ENCODE data around the gene PCSK5.
"Not testable (repeated sequence)": the region's sequence is repeated elsewhere in the genome, so short reads cannot be mapped to it uniquely, and the experiment has no call there.

The PCSK5 gene

GRCh38 chr9:76358628-76359280 is 468.3 kb downstream of the PCSK5 start:
- no peak for DNase-seq (ENCODE audit: low read depth in 2 of 2)

- DNase-seq (ENCODE audit: low read depth in 2 of 2) = no peak
These were observed 468.9 kb downstream of the PCSK5 start for GRCh38 chr9:76359365-76359764.

DNA sequence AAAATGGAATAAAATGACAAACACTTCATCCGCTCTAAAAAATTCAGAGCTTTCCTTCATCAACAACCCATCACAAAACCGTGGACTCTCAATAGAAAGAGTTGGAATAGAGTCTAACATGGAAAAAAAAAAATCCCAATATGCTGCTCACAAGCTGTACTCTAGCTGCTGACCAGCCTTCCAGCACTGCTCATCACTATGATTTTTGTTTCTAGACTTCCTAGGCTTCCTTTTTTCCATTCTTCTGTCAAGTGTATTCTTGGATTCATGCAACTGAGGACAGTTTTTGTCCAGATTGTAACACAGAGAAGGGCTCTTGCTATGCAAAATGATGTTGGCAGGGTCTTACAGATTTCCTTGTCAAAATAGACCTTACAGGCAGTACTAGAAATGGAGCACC is 469.3 kb downstream of the PCSK5 start:
- DNase-seq (ENCODE audit: low read depth in 2 of 2) = no peak

DNA sequence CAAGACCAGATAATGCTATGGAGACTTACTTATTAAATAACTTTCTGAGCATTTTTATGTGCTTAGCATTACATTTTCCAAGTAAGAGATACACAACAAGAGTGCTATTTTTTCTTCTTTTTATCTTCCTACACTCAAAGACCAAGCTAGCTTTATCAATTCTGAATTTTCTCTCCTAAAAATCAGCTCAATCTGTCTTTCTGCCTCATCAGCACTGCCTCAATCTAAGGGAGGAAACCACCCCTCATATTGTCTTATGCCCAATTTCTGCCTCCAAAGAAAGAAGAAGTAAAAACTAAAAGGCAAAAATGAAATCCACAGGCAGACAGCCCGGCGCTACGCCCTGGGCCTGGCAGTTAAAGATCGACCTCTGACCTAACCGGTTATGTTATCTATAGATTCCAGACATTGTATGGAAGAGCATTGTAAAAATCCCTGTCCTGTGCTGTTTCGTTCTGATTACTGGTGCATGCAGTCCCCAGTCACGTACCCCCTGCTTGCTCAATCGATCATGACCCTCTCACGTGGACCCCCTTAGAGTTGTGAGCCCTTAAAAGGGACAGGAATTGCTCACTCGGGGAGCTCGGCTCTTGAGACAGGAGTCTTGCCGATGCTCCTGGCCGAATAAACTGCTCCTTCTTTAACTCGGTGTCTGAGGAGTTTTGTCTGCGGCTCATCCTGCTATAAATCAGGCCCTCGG is 472.0 kb downstream of the PCSK5 start:
- DNase-seq (ENCODE audit: low read depth in 2 of 2) = not testable (repeated sequence)

DNA sequence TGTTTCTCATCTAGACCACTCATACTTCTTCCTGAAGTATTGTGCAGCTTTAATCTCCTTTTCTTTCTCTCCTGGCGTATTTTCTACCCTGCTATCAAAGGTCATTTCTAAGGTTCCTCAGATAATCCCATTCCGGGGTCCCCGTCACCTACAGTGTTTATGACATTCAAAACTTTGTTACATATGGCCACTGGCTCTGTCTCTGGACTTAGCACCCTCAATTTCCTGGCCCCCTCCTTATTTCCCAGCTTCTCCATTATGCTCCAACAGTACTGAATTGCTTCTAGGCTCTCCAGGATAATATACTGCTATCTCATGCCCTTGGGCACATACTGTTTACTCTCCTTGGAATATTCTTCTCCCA is 472.5 kb downstream of the PCSK5 start:
- no peak for DNase-seq (ENCODE audit: low read depth in 2 of 2)

- DNase-seq (ENCODE audit: low read depth in 2 of 2) = no peak
These were observed 474.6 kb downstream of the PCSK5 start for GRCh38 chr9:76365028-76365427.

DNA sequence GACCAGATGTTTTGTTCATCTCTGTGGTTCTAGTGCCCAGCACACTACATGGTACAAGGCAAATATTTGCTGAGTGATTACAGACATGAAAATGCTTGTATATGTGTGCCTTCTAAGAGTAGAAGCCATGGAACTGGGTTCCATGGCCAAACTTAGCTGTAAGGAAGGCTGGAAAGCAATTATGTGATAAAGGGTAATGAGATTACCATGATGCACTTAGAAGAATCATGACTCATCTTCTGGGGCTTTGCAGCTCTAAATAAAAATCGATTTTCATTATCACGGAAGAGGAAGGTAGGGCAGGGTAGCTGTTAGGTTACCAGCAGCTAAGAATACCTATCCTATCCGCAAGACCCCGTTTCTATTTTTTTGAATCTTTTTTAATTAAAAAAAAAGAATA is 475.8 kb downstream of the PCSK5 start:
- DNase-seq (ENCODE audit: low read depth in 2 of 2) = no peak

GRCh38 chr9:76369583-76369982 is 479.1 kb downstream of the PCSK5 start:
- DNase-seq (ENCODE audit: low read depth in 2 of 2) = no peak

DNA sequence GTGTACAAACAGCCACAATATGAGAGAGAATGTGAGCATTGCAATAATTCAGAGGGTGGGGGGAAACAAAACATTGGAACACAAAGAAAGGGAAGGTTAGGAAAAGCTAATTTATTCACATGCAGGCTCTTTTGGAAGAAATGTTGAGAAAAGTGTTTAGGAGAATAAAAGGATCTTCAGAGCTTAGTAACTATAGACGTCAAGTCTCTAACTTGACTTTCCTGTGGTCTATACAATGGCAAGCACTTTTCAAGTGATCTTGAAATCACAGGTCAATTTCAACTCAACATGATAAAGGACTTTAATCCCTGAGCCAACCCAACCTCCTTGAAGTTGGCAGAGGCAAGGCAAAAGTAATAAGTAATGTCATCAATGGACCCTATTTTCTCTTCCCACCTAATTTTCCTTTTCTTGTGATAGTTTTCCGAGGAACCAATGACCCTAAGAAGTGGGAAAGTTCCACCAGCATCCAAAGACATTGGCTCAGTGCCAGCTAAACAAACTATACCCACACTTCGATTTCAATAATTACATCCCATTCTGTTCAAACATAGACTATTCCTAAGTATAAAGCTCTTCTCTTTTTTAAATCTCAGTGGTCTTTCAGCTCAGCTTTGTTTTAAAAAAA is 480.0 kb downstream of the PCSK5 start:
- DNase-seq (ENCODE audit: low read depth in 2 of 2) = no peak

DNA sequence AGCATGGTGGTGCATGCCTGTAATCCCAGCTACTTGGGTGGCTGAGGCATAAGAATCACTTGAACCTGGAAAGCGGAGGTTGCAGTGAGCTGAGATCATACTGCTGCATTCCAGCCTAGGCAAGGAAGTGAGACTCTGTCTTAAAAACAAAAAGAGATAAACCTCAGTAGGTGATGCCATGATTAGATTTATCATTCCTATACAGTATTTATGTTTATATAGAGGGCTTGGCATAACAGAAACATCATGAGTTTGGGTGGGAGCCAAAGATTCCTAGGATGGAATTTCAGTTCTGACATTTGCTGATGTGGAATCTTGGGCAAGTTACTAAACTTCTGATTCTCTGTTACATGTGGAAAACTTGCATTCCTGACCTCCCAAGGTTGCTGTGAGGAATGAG is 481.4 kb downstream of the PCSK5 start:
- DNase-seq (ENCODE audit: low read depth in 2 of 2) = no peak

- no peak for DNase-seq (ENCODE audit: low read depth in 2 of 2)
These were observed 481.9 kb downstream of the PCSK5 start for GRCh38 chr9:76372336-76372735.

GRCh38 chr9:76373173-76373783 is 482.8 kb downstream of the PCSK5 start:
- no peak for DNase-seq (ENCODE audit: low read depth in 2 of 2)

DNA sequence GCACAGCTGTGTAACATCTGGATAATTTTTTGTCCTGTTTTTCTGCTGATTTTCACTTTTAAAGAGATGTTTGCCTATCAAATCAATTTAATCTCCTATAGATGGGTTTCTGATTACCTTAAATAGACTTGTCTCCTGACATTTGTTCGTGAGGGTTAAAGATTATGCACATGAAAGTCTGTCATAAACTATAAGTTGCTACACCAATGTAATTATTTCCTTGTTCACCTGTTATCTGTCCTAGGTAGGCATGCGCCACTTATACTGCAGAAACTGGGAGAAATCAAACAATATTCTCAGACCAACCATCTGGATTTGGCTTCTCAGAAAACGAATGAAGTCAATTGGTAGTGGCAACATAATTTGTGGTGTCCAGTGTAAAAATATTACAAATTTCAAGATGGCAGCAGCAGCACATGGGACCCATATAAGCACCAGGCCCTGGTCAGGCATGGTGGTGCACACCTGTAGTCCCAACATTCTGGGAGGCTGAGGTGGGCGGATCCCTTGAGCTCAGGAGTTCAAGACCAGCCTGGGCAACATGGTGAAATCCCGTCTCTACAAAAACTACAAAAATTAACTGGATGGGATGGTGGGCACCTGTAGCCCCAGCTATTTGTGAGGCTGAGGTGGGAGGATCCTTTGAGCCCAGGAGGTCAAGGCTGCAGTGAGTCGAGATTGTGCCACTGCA is 483.5 kb downstream of the PCSK5 start:
- DNase-seq (ENCODE audit: low read depth in 2 of 2) = no peak

GRCh38 chr9:76374783-76375559 is 484.5 kb downstream of the PCSK5 start:
- DNase-seq (ENCODE audit: low read depth in 2 of 2) = no peak

DNA sequence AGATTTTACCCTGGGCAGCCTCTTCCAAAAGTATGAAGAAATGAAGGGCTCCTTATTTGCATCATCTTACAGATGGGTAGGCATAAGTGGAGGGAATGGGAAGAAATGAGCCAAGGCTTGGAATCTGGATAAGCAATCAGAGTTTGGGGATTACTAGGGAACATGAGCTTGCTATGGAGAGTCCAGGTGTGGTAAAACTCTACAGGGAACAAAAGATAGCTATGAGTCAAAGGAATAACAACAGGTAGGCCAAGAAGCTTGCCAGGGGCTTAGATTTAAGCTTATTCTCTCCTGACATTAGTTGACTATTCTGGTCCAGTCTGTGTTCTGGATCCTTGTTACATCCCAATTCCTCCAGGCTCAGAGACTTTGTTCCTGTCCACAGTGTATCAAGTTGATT is 487.3 kb downstream of the PCSK5 start:
- no peak for DNase-seq (ENCODE audit: low read depth in 2 of 2)

GRCh38 chr9:76378367-76379073 is 488.0 kb downstream of the PCSK5 start:
- DNase-seq (ENCODE audit: low read depth in 2 of 2) = no peak

DNA sequence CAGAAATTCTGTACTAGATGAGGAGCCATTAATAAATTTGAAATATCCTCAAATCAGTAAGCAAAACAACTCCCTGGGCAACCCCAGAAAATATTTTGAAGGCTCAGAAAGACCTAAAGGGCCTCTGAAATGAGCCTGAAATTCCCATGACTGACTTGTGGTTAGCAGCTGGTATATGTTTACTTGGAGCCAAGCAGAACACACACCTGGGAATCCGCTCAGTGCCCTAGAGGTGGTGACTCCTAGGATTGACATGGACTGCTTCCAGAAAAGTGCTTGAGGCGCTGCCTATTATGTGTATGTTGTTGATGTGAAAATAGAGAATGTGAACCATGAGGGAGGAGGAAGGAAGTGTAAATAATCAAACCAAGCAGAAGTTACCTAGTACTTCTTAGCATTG is 489.0 kb downstream of the PCSK5 start:
- no peak for DNase-seq (ENCODE audit: low read depth in 2 of 2)

DNA sequence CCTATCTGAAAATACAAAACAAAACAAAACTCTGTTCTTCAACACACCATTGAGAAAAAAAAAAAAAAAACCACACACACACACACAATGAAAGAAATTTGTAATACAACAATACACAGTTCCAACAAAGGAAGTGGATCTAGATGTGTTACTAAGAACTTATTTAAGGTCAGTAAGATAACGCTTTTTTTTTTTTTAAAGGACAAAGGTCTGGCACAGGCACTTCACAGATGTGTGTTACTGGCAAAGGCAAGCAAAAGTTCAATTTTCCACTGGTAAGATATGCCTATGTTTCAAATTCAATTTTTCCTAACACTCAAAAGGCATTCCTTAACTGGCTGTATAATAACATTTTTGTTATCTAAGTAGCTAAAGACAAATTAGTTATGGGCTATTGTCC is 500.2 kb downstream of the PCSK5 start:
- no peak for DNase-seq (ENCODE audit: low read depth in 2 of 2)

- peak; percentile 88 to 92 for DNase-seq (ENCODE audit: low read depth in 2 of 2)
These were observed 503.9 kb downstream of the PCSK5 start, which contains the start of gene RFK for GRCh38 chr9:76394195-76394959. Gene RFK (minus strand): TSS chr9:76394426. CDS start chr9:76394171, 255 bp downstream.

DNA sequence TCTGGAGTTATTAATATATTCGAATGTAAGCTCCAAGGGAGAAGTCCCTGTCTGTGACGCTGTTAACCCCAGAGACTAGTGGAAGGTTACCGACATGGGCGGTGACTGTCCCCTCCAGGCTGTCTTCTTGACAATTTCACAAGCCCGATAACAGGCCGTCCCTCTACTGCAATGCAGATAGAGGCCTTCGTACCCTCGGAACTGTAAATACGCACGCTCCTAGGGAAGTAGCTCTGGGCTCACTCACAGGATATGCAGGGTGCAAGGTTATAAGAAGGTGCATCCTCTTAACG is 504.4 kb downstream of the PCSK5 start:
- peak in 1 of 2 experiments; percentile 38 for DNase-seq (ENCODE audit: low read depth in 2 of 2)

All from stimulated activated CD4-positive, alpha-beta T cell treated with anti-CD3 and anti-CD28 coated beads, Interleukin-12 subunit alpha, Interleukin-12 subunit beta, amount 100 ng/mL, for 24 hours (primary cell).